ENCODE data around the gene PUM2.
"Not testable (repeated sequence)": the region's sequence is repeated elsewhere in the genome, so short reads cannot be mapped to it uniquely, and the experiment has no call there.

The PUM2 gene

DNA sequence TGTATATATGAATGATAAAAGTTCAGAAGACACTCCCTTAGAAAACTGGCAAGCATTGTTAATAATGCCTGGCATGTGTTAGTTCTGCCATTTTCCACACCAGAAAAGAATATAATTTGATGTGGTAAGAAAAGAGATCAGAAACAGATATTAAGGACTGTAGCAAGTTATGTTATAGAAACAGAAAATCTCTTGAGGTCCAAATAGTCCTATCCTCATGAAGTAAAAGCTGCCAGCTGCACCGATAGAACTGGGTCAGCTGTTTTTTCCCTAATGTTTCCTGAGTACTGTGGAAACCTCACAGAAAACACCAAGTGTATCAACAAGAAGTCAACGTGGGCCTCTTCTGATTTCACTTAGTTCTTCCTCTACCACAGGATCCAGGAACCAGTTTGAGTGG is 68.8 kb downstream of the PUM2 start:
- peaks cover 19% of the 10 kb centered on the region; the same call in 1 of the 2 replicates for H4K20me1 ChIP-seq (ENCODE audit: low read depth, low read length)
- peaks cover 11% of the 10 kb centered on the region for H3K79me2 ChIP-seq (ENCODE audit: insufficient read depth, low read length)
- H3K27ac ChIP-seq (ENCODE audit: low read depth, low read length) = no peak overlapping the region
- H3K9ac ChIP-seq (ENCODE audit: low read length) = no peak overlapping the region
- no peaks in the 10 kb centered on the region for H3K9me3 ChIP-seq (ENCODE audit: insufficient read depth, low read length)
- H3K27me3 ChIP-seq (ENCODE audit: low read length) = no peaks in the 10 kb centered on the region
- no peak overlapping the region for H3K4me3 ChIP-seq (ENCODE audit: insufficient read depth, low read length, poor library complexity, severe bottlenecking)
- no peak overlapping the region for H3K4me2 ChIP-seq (ENCODE audit: low read depth, low read length, poor library complexity, severe bottlenecking)
- H3K9me2 ChIP-seq (replicated peaks; ENCODE audit: insufficient read depth, low read length) = no peaks in the 10 kb centered on the region
- peaks cover 9% of the 10 kb centered on the region; the same call in 1 of the 2 replicates for H3F3A ChIP-seq (ENCODE audit: insufficient read depth)
- H2AFZ ChIP-seq (ENCODE audit: low read depth, low read length, severe bottlenecking) = no peak overlapping the region
- peaks cover 85% of the 10 kb centered on the region for H3K36me3 ChIP-seq (ENCODE audit: low read length)
- no peak for TF ChIP-seq EZH2phosphoT487 (conservative IDR thresholded peaks at IDR 0.05; ENCODE audit: low read length)
- TF ChIP-seq, protein P1, sequence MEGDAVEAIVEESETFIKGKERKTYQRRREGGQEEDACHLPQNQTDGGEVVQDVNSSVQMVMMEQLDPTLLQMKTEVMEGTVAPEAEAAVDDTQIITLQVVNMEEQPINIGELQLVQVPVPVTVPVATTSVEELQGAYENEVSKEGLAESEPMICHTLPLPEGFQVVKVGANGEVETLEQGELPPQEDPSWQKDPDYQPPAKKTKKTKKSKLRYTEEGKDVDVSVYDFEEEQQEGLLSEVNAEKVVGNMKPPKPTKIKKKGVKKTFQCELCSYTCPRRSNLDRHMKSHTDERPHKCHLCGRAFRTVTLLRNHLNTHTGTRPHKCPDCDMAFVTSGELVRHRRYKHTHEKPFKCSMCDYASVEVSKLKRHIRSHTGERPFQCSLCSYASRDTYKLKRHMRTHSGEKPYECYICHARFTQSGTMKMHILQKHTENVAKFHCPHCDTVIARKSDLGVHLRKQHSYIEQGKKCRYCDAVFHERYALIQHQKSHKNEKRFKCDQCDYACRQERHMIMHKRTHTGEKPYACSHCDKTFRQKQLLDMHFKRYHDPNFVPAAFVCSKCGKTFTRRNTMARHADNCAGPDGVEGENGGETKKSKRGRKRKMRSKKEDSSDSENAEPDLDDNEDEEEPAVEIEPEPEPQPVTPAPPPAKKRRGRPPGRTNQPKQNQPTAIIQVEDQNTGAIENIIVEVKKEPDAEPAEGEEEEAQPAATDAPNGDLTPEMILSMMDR (IDR thresholded peaks at IDR 0.05; ENCODE audit: insufficient read depth, low read length, poor library complexity, severe bottlenecking) = no peak

DNA sequence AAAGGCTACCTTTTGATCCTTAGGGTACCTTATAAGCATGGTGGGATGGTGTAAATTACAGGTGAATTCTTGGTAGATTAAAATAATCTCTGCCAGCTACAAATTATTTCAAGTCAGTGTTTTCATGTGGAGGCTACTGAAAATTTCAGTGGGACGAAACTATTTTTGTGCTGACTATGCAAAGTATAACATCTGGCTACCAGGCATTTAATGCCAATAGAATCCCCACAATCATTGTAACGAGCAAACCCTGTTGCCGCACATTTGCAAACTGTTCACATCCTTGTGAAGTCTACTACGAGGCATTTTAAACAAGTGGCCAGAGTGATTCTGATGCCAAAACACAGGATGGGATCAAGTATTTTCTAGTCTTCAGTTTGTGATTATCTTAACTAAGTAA is 77.6 kb downstream of the PUM2 start:
- Histone ChIP-seq H3K4me2 (ENCODE audit: low read depth, low read length, poor library complexity, severe bottlenecking) (no peak overlapping the region), H3K79me2 (ENCODE audit: insufficient read depth, low read length) (no peaks in the 10 kb centered on the region; the same call in none of the 2 replicates), H3K9me3 (ENCODE audit: insufficient read depth, low read length) (no peaks in the 10 kb centered on the region), H3K27ac (ENCODE audit: low read depth, low read length) (no peak overlapping the region), H4K20me1 (ENCODE audit: low read depth, low read length) (peaks cover 9% of the 10 kb centered on the region; the same call in 1 of the 2 replicates), H3K9me2 (replicated peaks; ENCODE audit: insufficient read depth, low read length) (no peaks in the 10 kb centered on the region), H3F3A (ENCODE audit: insufficient read depth) (peaks cover 13% of the 10 kb centered on the region; the same call in 1 of the 2 replicates), H3K4me3 (ENCODE audit: insufficient read depth, low read length, poor library complexity, severe bottlenecking) (no peak overlapping the region), H3K9ac (ENCODE audit: low read length) (no peak overlapping the region), H2AFZ (ENCODE audit: low read depth, low read length, severe bottlenecking) (no peak overlapping the region), H3K27me3 (ENCODE audit: low read length) (no peaks in the 10 kb centered on the region), H3K36me3 (ENCODE audit: low read length) (peaks cover 46% of the 10 kb centered on the region; the same call in 1 of the 2 replicates)
- TF ChIP-seq EZH2phosphoT487 (conservative IDR thresholded peaks at IDR 0.05; ENCODE audit: low read length) = no peak
- TF ChIP-seq, protein P1 (IDR thresholded peaks at IDR 0.05; ENCODE audit: insufficient read depth, low read length, poor library complexity, severe bottlenecking) = no peak

DNA sequence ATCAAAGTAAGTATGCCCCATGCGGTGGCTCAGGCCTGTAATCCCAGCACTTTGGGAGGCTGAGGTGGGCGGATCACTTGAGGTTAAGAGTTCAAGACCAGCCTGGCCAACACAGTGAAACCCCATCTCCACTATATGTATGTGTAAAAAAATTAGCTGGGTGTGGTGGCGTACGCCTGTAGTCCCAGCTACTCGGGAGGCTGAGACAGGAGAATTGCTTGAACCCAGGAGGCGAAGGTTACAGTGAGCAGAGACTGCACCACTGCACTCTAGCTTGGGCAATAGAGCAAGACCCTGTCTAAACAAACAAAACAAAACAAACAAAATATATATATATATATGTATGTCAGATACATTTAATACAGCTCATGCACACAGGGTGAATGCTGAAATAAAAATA is 82.3 kb downstream of the PUM2 start:
- not testable (repeated sequence) for H3K9me3 ChIP-seq (ENCODE audit: insufficient read depth, low read length); H3K4me3 ChIP-seq (ENCODE audit: insufficient read depth, low read length, poor library complexity, severe bottlenecking); H3F3A ChIP-seq (ENCODE audit: insufficient read depth); H3K4me2 ChIP-seq (ENCODE audit: low read depth, low read length, poor library complexity, severe bottlenecking); H3K79me2 ChIP-seq (ENCODE audit: insufficient read depth, low read length); H3K27me3 ChIP-seq (ENCODE audit: low read length); H3K9ac ChIP-seq (ENCODE audit: low read length); H3K27ac ChIP-seq (ENCODE audit: low read depth, low read length); H3K9me2 ChIP-seq (replicated peaks; ENCODE audit: insufficient read depth, low read length); H2AFZ ChIP-seq (ENCODE audit: low read depth, low read length, severe bottlenecking)
- H3K36me3 ChIP-seq (ENCODE audit: low read length) = peaks cover 29% of the 10 kb centered on the region; the same call in 1 of the 2 replicates
- H4K20me1 ChIP-seq (ENCODE audit: low read depth, low read length) = 0 out of 2 replicates have a peak, but pooled peaks cover 13% of the 10 kb centered on the region

DNA sequence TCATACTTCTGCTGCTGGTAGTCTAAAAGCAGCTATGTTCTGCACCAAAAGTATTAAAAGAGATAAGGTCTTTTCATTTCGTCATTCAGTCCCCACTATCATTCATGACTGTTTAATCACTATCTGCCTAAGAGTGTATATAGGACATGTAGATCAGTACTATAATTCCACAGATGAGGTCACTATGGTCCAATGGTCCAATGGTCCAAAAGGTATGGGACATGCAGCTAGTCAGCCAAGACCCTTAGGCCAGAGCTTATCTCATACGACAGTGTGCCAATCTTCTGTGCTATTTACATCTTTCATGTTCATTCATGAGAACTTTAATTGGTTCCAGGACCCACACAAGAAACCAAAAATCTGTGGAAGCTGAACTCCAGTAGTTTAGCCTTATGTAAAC is 83.1 kb downstream of the PUM2 start:
- Histone ChIP-seq H3K9ac (ENCODE audit: low read length) (no peak overlapping the region), H2AFZ (ENCODE audit: low read depth, low read length, severe bottlenecking) (no peak overlapping the region), H4K20me1 (ENCODE audit: low read depth, low read length) (peaks cover 19% of the 10 kb centered on the region; the same call in 1 of the 2 replicates), H3K9me3 (ENCODE audit: insufficient read depth, low read length) (no peaks in the 10 kb centered on the region), H3K27ac (ENCODE audit: low read depth, low read length) (no peak overlapping the region), H3K27me3 (ENCODE audit: low read length) (no peaks in the 10 kb centered on the region), H3K4me2 (ENCODE audit: low read depth, low read length, poor library complexity, severe bottlenecking) (no peak overlapping the region), H3F3A (ENCODE audit: insufficient read depth) (0 out of 2 replicates have a peak, but pooled peaks cover 5% of the 10 kb centered on the region), H3K4me3 (ENCODE audit: insufficient read depth, low read length, poor library complexity, severe bottlenecking) (no peak overlapping the region), H3K9me2 (replicated peaks; ENCODE audit: insufficient read depth, low read length) (no peaks in the 10 kb centered on the region), H3K36me3 (ENCODE audit: low read length) (peaks cover 30% of the 10 kb centered on the region; the same call in 1 of the 2 replicates), H3K79me2 (ENCODE audit: insufficient read depth, low read length) (no peaks in the 10 kb centered on the region; the same call in 1 of the 2 replicates)
- no peak for TF ChIP-seq EZH2phosphoT487 (conservative IDR thresholded peaks at IDR 0.05; ENCODE audit: low read length)
- TF ChIP-seq, protein P1 (IDR thresholded peaks at IDR 0.05; ENCODE audit: insufficient read depth, low read length, poor library complexity, severe bottlenecking) = no peak
